Upper lobe of left lung (tissue), 6 donors: Measurements from ENCODE around the gene ABHD11. TPM values are rescaled to one million over a fixed set of nuclear protein-coding genes. Genes with fewer than 3 reads are reported as not detected.

Experiments
- ATAC-seq, 2 donors: fragments of 200-7000 bp; cut with Tn5 transposase; one replicate each; pipeline ENCODE4 v1.9.1; 2022; ENCODE audit warnings: mild to moderate bottlenecking in 2 of 2, moderate library complexity in 2 of 2; ENCODE audit not compliant: low FRiP score in 2 of 2
- DNase-seq, 2 donors: peaks; one replicate each; pipeline ENCODE4 v3.0.0-alpha.2; 2019 to 2020
- H3K27ac ChIP-seq, 4 donors: fragments of 200-600 bp; sonication (generic); one replicate each; pipeline ENCODE4 v1.5.1; 2016 to 2019
- H3K27me3 ChIP-seq, 4 donors: fragments of 200-600 bp; sonication (generic); one replicate each; pipeline ENCODE4 v1.5.1; 2017 to 2019
- H3K36me3 ChIP-seq, 4 donors: fragments of 200-600 bp; sonication (generic); one replicate each; pipeline ENCODE4 v1.5.1; 2016 to 2019
- H3K4me1 ChIP-seq, 4 donors: fragments of 200-600 bp; sonication (generic); one replicate each; pipeline ENCODE4 v1.5.1; 2018 to 2019
- H3K4me3 ChIP-seq, 4 donors: fragments of 200-600 bp; sonication (generic); one replicate each; pipeline ENCODE4 v1.5.1; 2017 to 2019; ENCODE audit warnings: mild to moderate bottlenecking in 2 of 4, moderate library complexity in 1 of 4
- H3K9me3 ChIP-seq, 4 donors: fragments of 200-600 bp; sonication (generic); one replicate each; pipeline ENCODE4 v1.5.1; 2018 to 2019
- CTCF ChIP-seq, 6 experiments: fragments of 450-650 bp in 4 of 6; fragments of 200-600 bp in 2 of 6; sonication (generic) in 2 of 6; IDR thresholded peaks; one replicate each; pipeline ENCODE4 v1.5.1; 2016 to 2019; ENCODE audit warnings: antibody characterized with exemption in 6 of 6
- EP300 ChIP-seq, 4 donors: sonication (generic); formaldehyde crosslinking; IDR thresholded peaks; one replicate each; pipeline ENCODE4 v1.5.1; 2017; ENCODE audit warnings: antibody characterized with exemption in 4 of 4, control low read depth in 2 of 4
- POLR2A ChIP-seq, 4 donors: fragments of 450-650 bp; IDR thresholded peaks; one replicate each; pipeline ENCODE4 v1.5.1; 2016 to 2017; ENCODE audit warnings: antibody characterized with exemption in 4 of 4, mild to moderate bottlenecking in 2 of 4
- POLR2AphosphoS5 ChIP-seq, 2 donors: sonication (generic); formaldehyde crosslinking; IDR thresholded peaks; one replicate each; pipeline ENCODE4 v1.5.1; 2017; ENCODE audit warnings: antibody characterized with exemption in 2 of 2
- WGBS, 2 donors: methylation state at CpG; one replicate each; pipeline ENCODE4 v1.1.5; 2017 to 2018; 5-methylcytosine and 5-hydroxymethylcytosine counted together
- total RNA-seq, 6 donors: library from RNA; depleted of rRNA in 4 of 6; stranded (reverse); fragments of >200 nt in 4 of 6; gene quantifications; one replicate each; pipeline versions ENCODE4 v1.1.0 to v1.2.1, GENCODE V29; 2016 to 2021
- donor health status: DM: no; HTN: no; CAD: no; lungs with moderate emphysema.
- donor health status: DM: no; HTN: yes; CAD: no; lungs with severe emphysema.

ABHD11 gene
- total RNA-seq, 6 donors from 2014 or later: 13.6 to 35.3 (median 28.2) TPM

DNA sequence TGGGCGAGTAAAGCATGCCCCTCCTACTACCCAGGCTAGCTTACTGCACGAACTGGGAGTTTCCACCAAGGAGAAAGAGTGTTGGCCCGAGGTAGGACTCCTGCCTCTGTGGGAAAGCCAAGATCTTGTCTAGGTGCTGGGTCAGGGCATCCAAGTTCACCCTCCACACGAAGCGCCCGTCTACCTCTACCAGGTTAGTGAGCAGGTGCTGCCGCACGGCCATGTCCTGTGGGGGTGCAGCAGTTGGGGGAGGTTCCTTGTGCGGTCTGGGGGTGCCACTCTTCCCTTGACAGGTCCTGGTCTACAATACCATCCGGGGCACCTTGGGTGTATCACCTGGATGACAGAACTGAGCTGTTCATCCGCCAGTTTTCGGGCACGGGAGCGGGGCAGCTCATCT is 1.7 kb downstream of the ABHD11 start:
- DNase-seq (no peak), ATAC-seq (no peak)
- Histone ChIP-seq H3K27me3 (no peaks in the 10 kb centered on the region), H3K4me1 (peaks cover 23 to 47% (median 24%) of the 10 kb centered on the region in 4 donors), H3K9me3 (no peaks in the 10 kb centered on the region), H3K27ac (no peak overlapping the region), H3K4me3 (no peak overlapping the region), H3K36me3 (peaks cover 0 to 22% (median 16%) of the 10 kb centered on the region in 4 donors)
- no peak for TF ChIP-seq POLR2AphosphoS5 (IDR thresholded peaks at IDR 0.05)
- no peak for TF ChIP-seq CTCF (IDR thresholded peaks at IDR 0.05)
- TF ChIP-seq EP300 (IDR thresholded peaks at IDR 0.05): no peak
- no peak for TF ChIP-seq POLR2A (IDR thresholded peaks at IDR 0.05)
- 95 to 96% methylated on average over 10 to 14 of the region's 14 CpGs for WGBS, 2 donors

GRCh38 chr7:73735528-73735905 is 3.1 kb downstream of the ABHD11 start:
- Histone ChIP-seq H3K4me3 (peak overlapping the region in 1 of 4 donors; percentile 8), H3K4me1 (peaks cover 19 to 41% (median 24%) of the 10 kb centered on the region in 4 donors), H3K27me3 (no peaks in the 10 kb centered on the region), H3K9me3 (no peaks in the 10 kb centered on the region), H3K27ac (peak overlapping the region; percentile 78 to 88 (median 82)), H3K36me3 (peaks cover 0 to 22% (median 16%) of the 10 kb centered on the region in 4 donors)
- 81 to 96% methylated on average over 6 to 7 of the region's 8 CpGs for WGBS, 2 donors
- DNase-seq (no peak), ATAC-seq (no peak)
- TF ChIP-seq POLR2AphosphoS5 (IDR thresholded peaks at IDR 0.05) (no peak), CTCF (IDR thresholded peaks at IDR 0.05) (no peak), POLR2A (IDR thresholded peaks at IDR 0.05) (no peak), EP300 (IDR thresholded peaks at IDR 0.05) (no peak)

DNA sequence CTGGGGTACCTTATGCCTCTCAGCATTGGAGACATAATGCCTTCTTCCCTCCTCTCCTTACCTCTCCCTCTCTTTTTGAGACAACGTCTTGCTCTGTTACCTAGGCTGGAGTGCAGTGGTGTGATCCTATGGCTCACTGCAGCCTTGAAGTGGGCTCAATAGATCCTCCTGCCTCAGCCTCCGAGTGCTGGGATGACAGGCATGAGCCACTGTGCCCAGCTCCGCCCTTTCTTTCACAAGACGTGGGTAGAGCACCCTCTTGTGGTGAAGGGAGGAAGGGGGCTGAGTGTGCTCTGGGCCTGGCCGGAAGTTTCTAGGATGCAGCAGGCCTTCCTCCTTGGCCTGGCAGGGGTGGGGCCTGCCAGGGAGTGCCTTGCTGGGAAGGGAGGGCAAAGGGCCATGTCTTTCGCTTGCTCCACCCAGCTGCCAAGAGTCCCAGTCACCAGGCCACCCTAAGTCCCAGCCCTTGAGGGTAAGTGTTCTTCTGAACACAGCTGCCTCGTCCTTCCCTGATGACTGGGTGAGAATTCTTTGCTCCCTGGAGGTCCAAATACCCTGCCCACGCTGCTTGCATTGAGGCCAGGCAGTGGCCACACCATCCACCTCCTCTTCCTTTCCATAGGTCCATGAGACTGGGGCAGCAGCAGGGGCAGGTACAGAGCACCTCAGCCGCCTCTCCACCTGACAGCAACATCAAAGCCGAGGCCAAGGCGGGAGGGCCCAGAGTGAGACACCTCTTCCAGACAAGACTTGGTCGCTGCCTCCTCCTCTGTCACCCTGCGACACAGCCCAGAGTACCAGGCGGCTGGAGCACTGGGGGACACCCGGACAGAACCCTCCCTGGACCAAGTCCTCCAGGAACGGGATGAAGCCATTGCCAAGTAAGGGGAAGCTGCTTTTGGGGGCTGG is 3.7 kb downstream of the ABHD11 start:
- 48 to 64% methylated on average over 11 to 16 of the region's 16 CpGs for WGBS, 2 donors
- H3K4me3 ChIP-seq: peak overlapping the region in 1 of 4 donors; percentile 8
- TF ChIP-seq CTCF (IDR thresholded peaks at IDR 0.05): peak; percentile 82 to 95 (median 92)
- TF ChIP-seq POLR2A (IDR thresholded peaks at IDR 0.05): peak in 2 of 4 donors; percentile 18 to 62
- TF ChIP-seq EP300 (IDR thresholded peaks at IDR 0.05): peak in 2 of 4 donors; percentile 13 to 60
- peak; percentile 63 to 90 for TF ChIP-seq POLR2AphosphoS5 (IDR thresholded peaks at IDR 0.05)
- H3K4me1 ChIP-seq: peaks cover 19 to 41% (median 24%) of the 10 kb centered on the region in 4 donors
- peaks cover 0 to 22% (median 16%) of the 10 kb centered on the region in 4 donors for H3K36me3 ChIP-seq
- peak in 1 of 2 donors; percentile 93 for DNase-seq
- ATAC-seq: peak; percentile 75 to 94
- no peaks in the 10 kb centered on the region for H3K9me3 ChIP-seq
- H3K27ac ChIP-seq: peak overlapping the region; percentile 78 to 88 (median 82)
- no peaks in the 10 kb centered on the region for H3K27me3 ChIP-seq

GRCh38 chr7:73732397-73732796 is 6.2 kb downstream of the ABHD11 start:
- Histone ChIP-seq H3K27me3 (no peaks in the 10 kb centered on the region), H3K36me3 (peaks cover 0 to 19% (median 15%) of the 10 kb centered on the region in 4 donors), H3K9me3 (no peaks in the 10 kb centered on the region), H3K27ac (no peak overlapping the region), H3K4me3 (no peak overlapping the region), H3K4me1 (peaks cover 11 to 24% (median 13%) of the 10 kb centered on the region in 4 donors)
- ATAC-seq: no peak
- no peak for TF ChIP-seq POLR2AphosphoS5 (IDR thresholded peaks at IDR 0.05)
- no peak for TF ChIP-seq CTCF (IDR thresholded peaks at IDR 0.05)
- no peak for TF ChIP-seq EP300 (IDR thresholded peaks at IDR 0.05)
- no peak for TF ChIP-seq POLR2A (IDR thresholded peaks at IDR 0.05)
- 69 to 88% methylated on average over 2 of the region's 2 CpGs for WGBS, 2 donors
- DNase-seq: no peak
